ES-I3 (cell line): ENCODE data around the gene ZSCAN2.
A peak's percentile ranks its signal among the peaks of the same experiment; 100 is the strongest.

Experiments used
- H3K36me3 ChIP-seq: 2 replicates; pipeline ENCODE4 v1.6.1; 2013; ENCODE audit warnings: mild to moderate bottlenecking, low read length, control low read depth, moderate library complexity; ENCODE audit not compliant: insufficient read depth
- H3K4me1 ChIP-seq: 2 replicates; pipeline ENCODE4 v1.6.1; 2013; ENCODE audit warnings: mild to moderate bottlenecking, control low read depth, low read length; ENCODE audit not compliant: insufficient read depth
- H3K9ac ChIP-seq: 2 replicates; pipeline ENCODE4 v1.6.1; 2013; ENCODE audit warnings: low read depth, mild to moderate bottlenecking, low read length, moderate library complexity
- H3K9me3 ChIP-seq: 2 replicates; pipeline ENCODE4 v1.6.1; 2013; ENCODE audit warnings: mild to moderate bottlenecking, low read length, moderate library complexity; ENCODE audit not compliant: control insufficient read depth, insufficient read depth

The ZSCAN2 gene

DNA sequence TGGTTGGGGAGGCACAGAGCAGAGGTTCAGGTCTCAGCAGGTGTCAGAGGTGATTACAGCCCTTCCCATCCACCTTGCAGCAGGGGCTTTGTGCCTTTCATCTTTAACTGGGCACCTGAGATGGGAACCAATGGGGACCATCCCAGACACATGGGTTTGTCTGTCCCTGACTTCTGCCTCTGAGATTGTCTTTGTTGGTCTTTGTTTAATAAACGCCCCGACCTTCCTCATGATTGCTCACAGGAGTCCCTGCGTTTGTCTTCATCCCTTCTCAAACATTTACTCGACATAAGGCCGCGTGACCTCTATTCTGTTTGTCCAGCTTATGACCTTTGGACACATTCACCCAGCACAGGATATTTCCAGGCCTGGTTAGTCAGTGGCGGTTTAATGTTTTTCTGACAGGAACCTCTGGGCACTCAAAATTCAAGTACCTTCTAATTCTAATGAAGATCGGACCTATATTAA lies 5.9 kb downstream of the ZSCAN2 start:
- Histone ChIP-seq H3K36me3 (peaks cover 31% of the 10 kb centered on the region), H3K4me1 (peaks cover 23% of the 10 kb centered on the region), H3K9me3 (no peaks in the 10 kb centered on the region), H3K9ac (no peak overlapping the region)

- Histone ChIP-seq H3K9ac (no peak overlapping the region), H3K36me3 (peaks cover 33% of the 10 kb centered on the region), H3K4me1 (peaks cover 23% of the 10 kb centered on the region), H3K9me3 (no peaks in the 10 kb centered on the region)
Measured at GRCh38 chr15:84608707-84609284, 8.0 kb downstream of the ZSCAN2 start.

DNA sequence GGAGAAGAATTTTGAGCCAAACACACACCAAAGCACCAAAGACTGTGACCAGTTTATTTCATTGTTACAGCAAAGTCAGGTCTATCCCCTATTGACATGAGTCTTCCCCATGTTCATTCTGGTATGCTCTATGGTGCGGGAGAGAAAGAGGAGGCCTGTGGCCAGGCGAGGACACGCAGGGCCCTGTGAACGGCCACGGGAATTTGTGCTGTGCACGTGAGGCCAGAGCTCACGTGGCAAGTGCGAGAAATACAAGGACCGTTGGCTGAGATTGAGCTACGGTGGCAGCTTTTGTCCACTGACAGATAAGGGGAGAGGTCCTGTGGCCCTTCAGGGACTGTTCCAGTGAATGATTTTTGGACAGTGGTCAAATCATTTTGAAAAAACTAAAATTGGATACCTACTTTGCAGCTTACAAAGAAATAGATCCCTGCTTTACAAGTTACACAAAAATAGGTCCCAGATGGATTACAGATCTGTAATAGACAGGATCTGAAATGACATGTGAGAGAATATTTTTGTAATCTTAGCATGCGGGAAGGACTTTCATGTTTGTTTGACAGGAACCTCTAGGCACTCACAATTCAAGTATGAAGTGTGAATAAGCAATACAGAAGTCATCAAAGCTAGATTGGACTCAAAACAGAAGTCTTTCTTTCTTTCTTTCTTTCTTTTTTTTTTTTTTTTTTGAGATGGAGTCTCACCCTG lies 9.2 kb downstream of the ZSCAN2 start:
- Histone ChIP-seq H3K36me3 (peaks cover 27% of the 10 kb centered on the region), H3K9ac (no peak overlapping the region), H3K9me3 (no peaks in the 10 kb centered on the region), H3K4me1 (peaks cover 15% of the 10 kb centered on the region)

- H3K36me3 ChIP-seq, result peaks cover 15% of the 10 kb centered on the region
- H3K4me1 ChIP-seq, result peaks cover 3% of the 10 kb centered on the region; the same call in 1 of the 2 replicates
- no peaks in the 10 kb centered on the region for H3K9me3 ChIP-seq
- no peak overlapping the region for H3K9ac ChIP-seq
Measured at GRCh38 chr15:84611631-84612030, 10.8 kb downstream of the ZSCAN2 start.

DNA sequence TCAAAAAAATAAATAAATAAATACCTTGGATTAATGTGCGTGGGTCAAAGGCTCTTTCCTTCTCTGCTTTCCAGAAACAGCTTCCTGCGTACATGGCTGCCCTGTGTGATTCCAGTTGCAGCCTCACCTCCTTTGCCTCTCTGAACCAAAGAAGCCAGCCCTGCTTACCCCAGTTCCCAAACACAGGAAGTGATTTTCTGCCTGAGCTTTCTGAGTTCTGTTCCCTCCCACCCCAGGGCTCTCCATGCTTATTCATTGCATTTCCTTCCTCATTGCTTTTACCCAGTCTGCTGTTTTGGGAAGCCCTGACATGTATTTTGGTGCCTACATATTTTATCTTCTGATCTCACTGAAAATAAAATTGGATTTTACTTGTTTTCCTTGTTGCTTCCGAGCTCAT lies 15.4 kb downstream of the ZSCAN2 start:
- Histone ChIP-seq H3K36me3 (peaks cover 24% of the 10 kb centered on the region), H3K9ac (no peak overlapping the region), H3K9me3 (peaks cover 17% of the 10 kb centered on the region), H3K4me1 (no peaks in the 10 kb centered on the region; the same call in 1 of the 2 replicates)

- Histone ChIP-seq H3K4me1 (no peaks in the 10 kb centered on the region; the same call in 1 of the 2 replicates), H3K9ac (no peak overlapping the region), H3K9me3 (peaks cover 34% of the 10 kb centered on the region), H3K36me3 (peaks cover 38% of the 10 kb centered on the region)
Measured at GRCh38 chr15:84620626-84621025, 19.8 kb downstream of the ZSCAN2 start.

DNA sequence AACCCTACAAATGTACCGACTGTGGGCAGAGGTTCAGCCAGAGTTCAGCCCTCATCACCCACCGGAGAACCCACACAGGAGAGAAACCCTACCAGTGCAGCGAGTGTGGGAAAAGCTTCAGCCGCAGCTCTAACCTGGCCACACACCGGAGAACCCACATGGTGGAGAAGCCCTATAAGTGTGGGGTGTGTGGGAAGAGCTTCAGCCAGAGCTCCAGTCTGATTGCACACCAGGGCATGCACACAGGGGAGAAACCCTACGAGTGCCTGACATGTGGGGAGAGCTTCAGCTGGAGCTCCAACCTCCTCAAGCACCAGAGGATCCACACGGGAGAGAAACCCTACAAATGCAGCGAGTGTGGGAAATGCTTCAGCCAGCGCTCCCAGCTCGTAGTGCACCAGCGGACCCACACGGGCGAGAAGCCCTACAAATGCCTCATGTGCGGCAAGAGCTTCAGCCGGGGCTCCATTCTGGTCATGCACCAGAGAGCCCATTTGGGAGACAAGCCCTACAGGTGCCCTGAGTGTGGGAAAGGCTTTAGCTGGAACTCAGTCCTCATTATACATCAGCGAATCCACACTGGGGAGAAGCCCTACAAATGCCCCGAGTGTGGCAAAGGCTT lies 20.7 kb downstream of the ZSCAN2 start:
- peaks cover 38% of the 10 kb centered on the region for H3K36me3 ChIP-seq
- no peaks in the 10 kb centered on the region for H3K4me1 ChIP-seq
- H3K9ac ChIP-seq, result no peak overlapping the region
- peaks cover 34% of the 10 kb centered on the region for H3K9me3 ChIP-seq

DNA sequence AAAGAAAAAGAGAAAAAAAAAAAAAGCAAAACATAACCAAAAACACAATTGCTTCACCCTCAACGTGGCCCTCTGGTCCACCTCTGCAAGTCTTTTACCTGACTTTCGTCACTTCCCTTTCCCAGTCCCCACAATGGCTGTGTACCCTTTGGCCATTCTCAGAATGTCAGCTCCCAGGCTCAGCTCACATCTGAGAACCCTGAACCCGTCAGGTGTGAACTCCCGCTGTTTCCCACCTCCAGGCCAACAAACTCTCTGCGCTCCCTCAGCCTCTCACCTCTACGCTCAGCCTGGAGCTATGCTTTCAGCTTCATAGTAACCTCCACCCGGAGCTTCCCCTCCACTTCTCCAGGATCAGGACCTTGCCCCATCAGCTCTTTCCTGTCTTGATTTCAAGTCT lies 23.6 kb downstream of the ZSCAN2 start:
- H3K9ac ChIP-seq, result no peak overlapping the region
- H3K36me3 ChIP-seq, result peaks cover 35% of the 10 kb centered on the region
- peaks cover 33% of the 10 kb centered on the region for H3K9me3 ChIP-seq
- no peaks in the 10 kb centered on the region for H3K4me1 ChIP-seq

- H3K36me3 ChIP-seq, result peaks cover 28% of the 10 kb centered on the region
- peaks cover 26% of the 10 kb centered on the region for H3K9me3 ChIP-seq
- no peak overlapping the region for H3K9ac ChIP-seq
- H3K4me1 ChIP-seq, result no peaks in the 10 kb centered on the region
Measured at GRCh38 chr15:84625123-84625522, 24.3 kb downstream of the ZSCAN2 start.

GRCh38 chr15:84629033-84629432 lies 28.2 kb downstream of the ZSCAN2 start:
- no peaks in the 10 kb centered on the region for H3K36me3 ChIP-seq
- no peaks in the 10 kb centered on the region for H3K9me3 ChIP-seq
- peaks cover 6% of the 10 kb centered on the region for H3K4me1 ChIP-seq
- H3K9ac ChIP-seq, result no peak overlapping the region

- Histone ChIP-seq H3K9me3 (no peaks in the 10 kb centered on the region), H3K9ac (peak overlapping the region; percentile 63), H3K4me1 (peaks cover 6% of the 10 kb centered on the region), H3K36me3 (no peaks in the 10 kb centered on the region; the same call in 1 of the 2 replicates)
Measured at GRCh38 chr15:84631706-84632272, 31.0 kb downstream of the ZSCAN2 start.

DNA sequence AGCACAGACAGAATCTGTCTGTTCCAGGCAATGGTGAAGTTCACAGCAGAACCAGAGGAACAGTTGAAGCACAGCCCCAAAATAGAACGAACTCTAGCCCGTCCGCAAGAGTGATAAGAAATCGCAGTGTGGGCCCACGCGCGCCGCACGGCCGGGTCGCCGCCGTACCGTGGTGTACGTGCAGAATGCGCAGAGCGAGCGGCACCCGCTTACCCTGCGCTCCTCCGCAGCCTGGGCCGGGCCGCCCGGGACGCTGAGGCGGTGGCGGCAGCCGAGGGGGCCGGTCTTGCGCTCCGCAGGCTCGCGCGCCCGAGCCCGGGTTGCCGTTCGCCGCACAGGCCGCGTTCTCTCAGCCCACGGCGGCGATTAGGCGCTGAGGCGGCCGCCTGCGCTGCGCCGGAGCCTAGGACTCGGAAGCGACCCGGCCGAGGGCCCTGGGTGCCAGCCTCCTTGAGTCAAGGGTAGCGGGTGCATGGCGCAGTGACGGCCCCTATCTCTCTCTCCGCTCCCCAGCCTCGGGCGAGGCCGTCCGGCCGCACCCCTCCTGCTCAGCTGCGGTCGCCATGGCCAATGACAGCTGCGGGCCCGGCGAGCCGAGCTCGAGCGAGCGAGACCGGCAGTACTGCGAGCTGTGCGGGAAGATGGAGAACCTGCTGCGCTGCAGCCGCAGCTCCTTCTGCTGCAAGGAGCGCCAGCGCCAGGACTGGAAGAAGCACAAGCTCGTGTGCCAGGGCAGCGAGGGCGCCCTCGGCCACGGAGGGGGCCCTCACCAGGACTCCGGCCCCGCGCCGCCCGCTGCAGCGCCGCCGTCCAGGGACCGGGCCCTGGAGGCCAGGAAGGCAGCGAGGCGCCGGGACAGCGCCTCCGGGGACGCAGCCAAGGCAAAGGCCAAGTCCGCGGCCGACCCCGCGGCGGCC lies 32.8 kb downstream of the ZSCAN2 start:
- H3K9me3 ChIP-seq, result no peaks in the 10 kb centered on the region
- H3K9ac ChIP-seq, result peak overlapping the region; percentile 71

DNA sequence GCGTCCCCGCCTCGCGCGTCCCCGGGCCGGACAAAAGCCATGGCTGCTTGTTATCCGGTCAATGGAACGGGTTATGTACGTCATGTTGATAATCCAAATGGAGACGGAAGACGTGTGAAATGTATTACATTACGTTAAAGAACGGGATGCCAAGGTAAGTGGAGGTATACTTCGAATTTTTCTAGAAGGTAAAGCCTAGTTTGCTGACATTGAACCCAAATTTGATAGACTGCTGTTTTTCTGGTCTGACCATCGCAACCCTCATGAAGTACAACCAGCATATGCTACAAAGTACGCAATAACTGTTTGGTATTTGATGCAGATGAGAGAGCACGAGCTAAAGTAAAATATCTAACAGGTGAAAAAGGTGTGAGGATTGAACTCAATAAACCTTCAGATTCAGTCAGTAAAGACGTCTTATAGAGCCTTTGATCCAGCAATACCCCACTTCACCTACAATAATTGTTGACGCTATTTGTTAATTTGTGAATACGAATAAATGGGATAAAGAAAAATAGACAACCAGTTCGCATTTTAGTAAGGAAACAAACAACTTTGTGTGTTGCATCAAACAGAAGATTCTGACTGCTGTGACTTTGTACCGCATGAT lies 33.5 kb downstream of the ZSCAN2 start:
- Histone ChIP-seq H3K36me3 (peaks cover 1% of the 10 kb centered on the region), H3K4me1 (peaks cover 11% of the 10 kb centered on the region), H3K9ac (peak overlapping the region; percentile 71; the same call in 1 of the 2 replicates), H3K9me3 (no peaks in the 10 kb centered on the region)

More for the DNA sequence above, 32.8 kb downstream of the ZSCAN2 start:
- Histone ChIP-seq H3K4me1 (peaks cover 11% of the 10 kb centered on the region), H3K36me3 (no peaks in the 10 kb centered on the region; the same call in 1 of the 2 replicates)
